ENCODE results near the gene RYR3. TPM values are rescaled to one million over a fixed set of nuclear protein-coding genes. Genes with fewer than 3 reads are reported as not detected.

Gene RYR3
- total and polyA plus RNA-seq, 10 of the 15 experiments (the other 5 are each of a cell fraction or from before 2014, with no cell fraction given) = under 0.01 to 0.44 (median 0.16) TPM; not detected in 5

DNA sequence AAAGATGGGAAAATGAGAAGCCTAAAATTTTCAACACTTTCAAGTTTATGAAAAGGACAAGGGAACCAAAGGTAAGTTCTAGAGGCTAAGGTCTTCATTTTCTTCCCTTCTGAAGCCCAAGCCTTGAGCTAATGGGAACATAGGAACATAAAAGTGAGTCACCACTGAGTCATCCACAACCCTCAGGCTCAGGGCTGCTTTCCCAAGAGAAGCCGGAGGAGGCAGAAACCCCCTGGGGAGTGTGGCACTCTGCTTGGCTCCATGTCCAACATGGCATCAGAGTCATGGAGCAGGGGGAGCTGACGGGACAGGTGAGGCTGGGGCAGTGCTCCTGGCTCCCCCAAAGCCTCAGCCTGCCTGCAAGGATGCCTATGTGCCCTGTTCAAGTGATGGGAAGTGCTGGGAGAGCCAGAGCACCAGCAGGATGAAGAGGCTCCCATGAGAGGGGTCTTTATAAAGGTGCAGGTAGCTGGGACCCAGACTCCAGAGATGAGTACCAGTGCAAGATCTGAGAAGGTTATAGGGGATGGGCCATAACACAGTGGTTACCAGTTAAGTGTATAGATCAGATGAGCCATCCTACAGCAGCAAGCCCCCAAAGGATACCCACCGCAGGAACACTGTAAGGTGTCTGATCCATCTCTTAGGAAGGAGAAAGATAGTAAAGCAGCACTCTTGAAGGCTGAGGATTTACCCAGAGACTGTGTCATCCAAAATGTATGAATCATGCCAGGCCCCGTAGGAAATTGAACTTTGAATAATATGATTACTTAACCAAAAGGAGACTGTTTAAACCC is 31.8 kb upstream of the RYR3 start:
- no peak overlapping the region for H2AFZ ChIP-seq (ENCODE audit: control insufficient read depth, low read depth, low read length)
- TF ChIP-seq RAD21 (IDR thresholded peaks at IDR 0.05; ENCODE audit: insufficient read depth, low read depth, low read length) = no peak
- TF ChIP-seq, protein P1, sequence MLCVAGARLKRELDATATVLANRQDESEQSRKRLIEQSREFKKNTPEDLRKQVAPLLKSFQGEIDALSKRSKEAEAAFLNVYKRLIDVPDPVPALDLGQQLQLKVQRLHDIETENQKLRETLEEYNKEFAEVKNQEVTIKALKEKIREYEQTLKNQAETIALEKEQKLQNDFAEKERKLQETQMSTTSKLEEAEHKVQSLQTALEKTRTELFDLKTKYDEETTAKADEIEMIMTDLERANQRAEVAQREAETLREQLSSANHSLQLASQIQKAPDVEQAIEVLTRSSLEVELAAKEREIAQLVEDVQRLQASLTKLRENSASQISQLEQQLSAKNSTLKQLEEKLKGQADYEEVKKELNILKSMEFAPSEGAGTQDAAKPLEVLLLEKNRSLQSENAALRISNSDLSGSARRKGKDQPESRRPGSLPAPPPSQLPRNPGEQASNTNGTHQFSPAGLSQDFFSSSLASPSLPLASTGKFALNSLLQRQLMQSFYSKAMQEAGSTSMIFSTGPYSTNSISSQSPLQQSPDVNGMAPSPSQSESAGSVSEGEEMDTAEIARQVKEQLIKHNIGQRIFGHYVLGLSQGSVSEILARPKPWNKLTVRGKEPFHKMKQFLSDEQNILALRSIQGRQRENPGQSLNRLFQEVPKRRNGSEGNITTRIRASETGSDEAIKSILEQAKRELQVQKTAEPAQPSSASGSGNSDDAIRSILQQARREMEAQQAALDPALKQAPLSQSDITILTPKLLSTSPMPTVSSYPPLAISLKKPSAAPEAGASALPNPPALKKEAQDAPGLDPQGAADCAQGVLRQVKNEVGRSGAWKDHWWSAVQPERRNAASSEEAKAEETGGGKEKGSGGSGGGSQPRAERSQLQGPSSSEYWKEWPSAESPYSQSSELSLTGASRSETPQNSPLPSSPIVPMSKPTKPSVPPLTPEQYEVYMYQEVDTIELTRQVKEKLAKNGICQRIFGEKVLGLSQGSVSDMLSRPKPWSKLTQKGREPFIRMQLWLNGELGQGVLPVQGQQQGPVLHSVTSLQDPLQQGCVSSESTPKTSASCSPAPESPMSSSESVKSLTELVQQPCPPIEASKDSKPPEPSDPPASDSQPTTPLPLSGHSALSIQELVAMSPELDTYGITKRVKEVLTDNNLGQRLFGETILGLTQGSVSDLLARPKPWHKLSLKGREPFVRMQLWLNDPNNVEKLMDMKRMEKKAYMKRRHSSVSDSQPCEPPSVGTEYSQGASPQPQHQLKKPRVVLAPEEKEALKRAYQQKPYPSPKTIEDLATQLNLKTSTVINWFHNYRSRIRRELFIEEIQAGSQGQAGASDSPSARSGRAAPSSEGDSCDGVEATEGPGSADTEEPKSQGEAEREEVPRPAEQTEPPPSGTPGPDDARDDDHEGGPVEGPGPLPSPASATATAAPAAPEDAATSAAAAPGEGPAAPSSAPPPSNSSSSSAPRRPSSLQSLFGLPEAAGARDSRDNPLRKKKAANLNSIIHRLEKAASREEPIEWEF (IDR thresholded peaks at IDR 0.05; ENCODE audit: insufficient replicate concordance, low read depth, low read length) = no peak
- no peak for TF ChIP-seq SIX5 (IDR thresholded peaks at IDR 0.05; ENCODE audit: low read depth, low read length, severe bottlenecking)
- TF ChIP-seq BCL11A (IDR thresholded peaks at IDR 0.05; ENCODE audit: low read depth, low read length) = no peak
- TF ChIP-seq CHD1 (IDR thresholded peaks at IDR 0.05; ENCODE audit: low read depth, low read length) = no peak
- TF ChIP-seq, protein P2, sequence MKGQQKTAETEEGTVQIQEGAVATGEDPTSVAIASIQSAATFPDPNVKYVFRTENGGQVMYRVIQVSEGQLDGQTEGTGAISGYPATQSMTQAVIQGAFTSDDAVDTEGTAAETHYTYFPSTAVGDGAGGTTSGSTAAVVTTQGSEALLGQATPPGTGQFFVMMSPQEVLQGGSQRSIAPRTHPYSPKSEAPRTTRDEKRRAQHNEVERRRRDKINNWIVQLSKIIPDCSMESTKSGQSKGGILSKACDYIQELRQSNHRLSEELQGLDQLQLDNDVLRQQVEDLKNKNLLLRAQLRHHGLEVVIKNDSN (IDR thresholded peaks at IDR 0.05; ENCODE audit: borderline replicate concordance, extremely low read length, insufficient read depth, low read depth, low read length) = no peak
- no peak for TF ChIP-seq ZSCAN29 (IDR thresholded peaks at IDR 0.05)
- TF ChIP-seq BRCA1 (IDR thresholded peaks at IDR 0.05; ENCODE audit: low read depth, low read length) = no peak
- no peak for TF ChIP-seq RBBP5 (conservative IDR thresholded peaks at IDR 0.05)
- no peak for TF ChIP-seq ZZZ3 (IDR thresholded peaks at IDR 0.05; ENCODE audit: control insufficient read depth, insufficient read length, low read depth)
- TF ChIP-seq, protein P3, sequence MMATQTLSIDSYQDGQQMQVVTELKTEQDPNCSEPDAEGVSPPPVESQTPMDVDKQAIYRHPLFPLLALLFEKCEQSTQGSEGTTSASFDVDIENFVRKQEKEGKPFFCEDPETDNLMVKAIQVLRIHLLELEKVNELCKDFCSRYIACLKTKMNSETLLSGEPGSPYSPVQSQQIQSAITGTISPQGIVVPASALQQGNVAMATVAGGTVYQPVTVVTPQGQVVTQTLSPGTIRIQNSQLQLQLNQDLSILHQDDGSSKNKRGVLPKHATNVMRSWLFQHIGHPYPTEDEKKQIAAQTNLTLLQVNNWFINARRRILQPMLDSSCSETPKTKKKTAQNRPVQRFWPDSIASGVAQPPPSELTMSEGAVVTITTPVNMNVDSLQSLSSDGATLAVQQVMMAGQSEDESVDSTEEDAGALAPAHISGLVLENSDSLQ (IDR thresholded peaks at IDR 0.05) = no peak
- no peak for TF ChIP-seq NFIC (IDR thresholded peaks at IDR 0.05; ENCODE audit: low read depth, low read length)
- TF ChIP-seq, protein P4, sequence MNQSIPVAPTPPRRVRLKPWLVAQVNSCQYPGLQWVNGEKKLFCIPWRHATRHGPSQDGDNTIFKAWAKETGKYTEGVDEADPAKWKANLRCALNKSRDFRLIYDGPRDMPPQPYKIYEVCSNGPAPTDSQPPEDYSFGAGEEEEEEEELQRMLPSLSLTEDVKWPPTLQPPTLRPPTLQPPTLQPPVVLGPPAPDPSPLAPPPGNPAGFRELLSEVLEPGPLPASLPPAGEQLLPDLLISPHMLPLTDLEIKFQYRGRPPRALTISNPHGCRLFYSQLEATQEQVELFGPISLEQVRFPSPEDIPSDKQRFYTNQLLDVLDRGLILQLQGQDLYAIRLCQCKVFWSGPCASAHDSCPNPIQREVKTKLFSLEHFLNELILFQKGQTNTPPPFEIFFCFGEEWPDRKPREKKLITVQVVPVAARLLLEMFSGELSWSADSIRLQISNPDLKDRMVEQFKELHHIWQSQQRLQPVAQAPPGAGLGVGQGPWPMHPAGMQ (IDR thresholded peaks at IDR 0.05; ENCODE audit: borderline replicate concordance) = no peak
- TF ChIP-seq RAD51 (IDR thresholded peaks at IDR 0.05) = no peak

More for the DNA sequence above, 31.8 kb upstream of the RYR3 start:
- BruUV-seq (replicated peaks) = no TSS peak
- intact Hi-C loops (cut with micrococcal nuclease; ENCODE audit: unreplicated experiment) = no loop called here
- in situ Hi-C loops (cut with MboI) = no loop called here
- Histone ChIP-seq H3K9ac (ENCODE audit: control insufficient read depth, insufficient read depth, low read length) (no peak overlapping the region), H3K4me3 (no peak overlapping the region), H3K79me2 (ENCODE audit: control insufficient read depth, insufficient read depth, low read length) (no peaks in the 10 kb centered on the region), H3K27me3 (replicated peaks in 1 of 2; ENCODE audit: control insufficient read depth in 2 of 2, insufficient read depth in 2 of 2, low read length in 1 of 2) (no peaks in the 10 kb centered on the region; a peak in 2 of 4 replicates), H3K9me3 (replicated peaks; ENCODE audit: control insufficient read depth, insufficient read depth, low read length) (no peaks in the 10 kb centered on the region), H3K27ac (ENCODE audit: control insufficient read depth, insufficient read depth) (no peak overlapping the region), H3K4me1 (ENCODE audit: control insufficient read depth, insufficient read depth, low read length) (no peaks in the 10 kb centered on the region), H3K4me2 (ENCODE audit: control insufficient read depth, insufficient read depth) (no peak overlapping the region), H3K36me3 (ENCODE audit: control insufficient read depth in 2 of 2, insufficient read depth in 2 of 2, low read length in 1 of 2) (no peaks in the 10 kb centered on the region), H4K20me1 (ENCODE audit: control insufficient read depth, insufficient read depth) (no peaks in the 10 kb centered on the region)
- ChIA-PET POLR2A (no interaction called here), RAD21 (ENCODE audit: unreplicated experiment) (interaction anchor here (1.0 kb wide), 1 partner anchor 13 kb away, joined by 4 read pairs; no protein-coding TSS in a partner anchor), CTCF (interaction anchor here (2.2 kb wide), 1 partner anchor 13 kb away, joined by 8 read pairs; no protein-coding TSS in a partner anchor), SMC1A (ENCODE audit: uncharacterized antibody, unreplicated experiment) (no interaction called here)
- no peak for FAIRE-seq
- no peak for DNase-seq (ENCODE audit: low read depth, low spot score)
- WGBS (ENCODE audit: insufficient coverage, insufficient replicate concordance, low lambda C conversion rate, missing lambda C conversion rate) = 27% methylated on average over 4 of the region's 4 CpGs
- ATAC-seq = no peak
